Non-pigmented ciliary epithelial cell (primary cell): Measurements from ENCODE around the gene CWC27.

Source experiments
- DNase-seq: peaks from one replicate; pipeline ENCODE4 v3.0.0-alpha.2; 2010; ENCODE audit warnings: low read depth

Gene CWC27

GRCh38 chr5:65035211-65036206, 266.8 kb downstream of the CWC27 start:
- peak; percentile 83 for DNase-seq

- no peak for DNase-seq
Observed at GRCh38 chr5:65037831-65038815, 269.4 kb downstream of the CWC27 start.

GRCh38 chr5:65041296-65042158, 272.8 kb downstream of the CWC27 start:
- no peak for DNase-seq

GRCh38 chr5:65043843-65044359, 275.2 kb downstream of the CWC27 start:
- no peak for DNase-seq

- DNase-seq: no peak
Observed at GRCh38 chr5:65047225-65047624, 278.5 kb downstream of the CWC27 start.

GRCh38 chr5:65047948-65048690, 279.4 kb downstream of the CWC27 start:
- DNase-seq: no peak

- no peak for DNase-seq
Observed at GRCh38 chr5:65050140-65050539, 281.4 kb downstream of the CWC27 start.

GRCh38 chr5:65050826-65051498, 282.2 kb downstream of the CWC27 start:
- DNase-seq: no peak

- no peak for DNase-seq
Observed at GRCh38 chr5:65055938-65056337, 287.2 kb downstream of the CWC27 start.

GRCh38 chr5:65059681-65060598, 291.2 kb downstream of the CWC27 start:
- DNase-seq: peak; percentile 30

GRCh38 chr5:65061250-65061973, 292.7 kb downstream of the CWC27 start:
- no peak for DNase-seq

- no peak for DNase-seq
Observed at GRCh38 chr5:65061974-65062353, 293.2 kb downstream of the CWC27 start.

- peak; percentile 53 for DNase-seq
Observed at GRCh38 chr5:65062469-65063083, 293.8 kb downstream of the CWC27 start.

GRCh38 chr5:65065001-65065511, 296.3 kb downstream of the CWC27 start:
- DNase-seq: no peak

- DNase-seq: no peak
Observed at GRCh38 chr5:65066387-65067146, 297.8 kb downstream of the CWC27 start.

GRCh38 chr5:65067147-65067506, 298.4 kb downstream of the CWC27 start:
- no peak for DNase-seq
